SJCRH30 (cell line): Measurements from ENCODE around the gene PLEKHD1. TPM values are rescaled to one million over a fixed set of nuclear protein-coding genes. Genes with fewer than 3 reads are reported as not detected.
A peak's percentile ranks its signal among the peaks of the same experiment; 100 is the strongest.

Experiments
- DNase-seq, 2 experiments: peaks; one replicate each; pipeline ENCODE4 v3.0.0-alpha.2; 2015 to 2020
- H3K27ac ChIP-seq: fragments of 250-450 bp; sonication (Bioruptor Pico); 2 replicates; pipeline ENCODE4 v1.5.1; 2020; ENCODE audit warnings: mild to moderate bottlenecking, moderate library complexity
- H3K27me3 ChIP-seq: fragments of 250-450 bp; sonication (Bioruptor Pico); 2 replicates; pipeline ENCODE4 v1.5.1; 2020; ENCODE audit warnings: mild to moderate bottlenecking, moderate library complexity
- H3K36me3 ChIP-seq: fragments of 250-450 bp; sonication (Bioruptor Pico); 2 replicates; pipeline ENCODE4 v1.5.1; 2020; ENCODE audit warnings: mild to moderate bottlenecking, moderate library complexity
- H3K4me1 ChIP-seq: fragments of 250-450 bp; sonication (Bioruptor Pico); 2 replicates; pipeline ENCODE4 v1.5.1; 2020; ENCODE audit warnings: mild to moderate bottlenecking, moderate library complexity
- H3K4me3 ChIP-seq: fragments of 250-450 bp; sonication (Bioruptor Pico); 2 replicates; pipeline ENCODE4 v1.5.1; 2020; ENCODE audit warnings: mild to moderate bottlenecking, moderate library complexity
- H3K9me3 ChIP-seq: fragments of 250-450 bp; sonication (Bioruptor Pico); replicated peaks from 2 replicates; pipeline ENCODE4 v1.5.1; 2020; ENCODE audit warnings: mild to moderate bottlenecking, moderate library complexity
- total RNA-seq: library from RNA; depleted of rRNA; stranded (reverse); fragments of >200 nt; shearing (Covaris generic); gene quantifications from 2 replicates; pipeline ENCODE4 v1.2.3, GENCODE V29; 2014; rRNA removed

The PLEKHD1 gene
- 0.28 and 0.30 TPM in 2 replicates for total RNA-seq

DNA sequence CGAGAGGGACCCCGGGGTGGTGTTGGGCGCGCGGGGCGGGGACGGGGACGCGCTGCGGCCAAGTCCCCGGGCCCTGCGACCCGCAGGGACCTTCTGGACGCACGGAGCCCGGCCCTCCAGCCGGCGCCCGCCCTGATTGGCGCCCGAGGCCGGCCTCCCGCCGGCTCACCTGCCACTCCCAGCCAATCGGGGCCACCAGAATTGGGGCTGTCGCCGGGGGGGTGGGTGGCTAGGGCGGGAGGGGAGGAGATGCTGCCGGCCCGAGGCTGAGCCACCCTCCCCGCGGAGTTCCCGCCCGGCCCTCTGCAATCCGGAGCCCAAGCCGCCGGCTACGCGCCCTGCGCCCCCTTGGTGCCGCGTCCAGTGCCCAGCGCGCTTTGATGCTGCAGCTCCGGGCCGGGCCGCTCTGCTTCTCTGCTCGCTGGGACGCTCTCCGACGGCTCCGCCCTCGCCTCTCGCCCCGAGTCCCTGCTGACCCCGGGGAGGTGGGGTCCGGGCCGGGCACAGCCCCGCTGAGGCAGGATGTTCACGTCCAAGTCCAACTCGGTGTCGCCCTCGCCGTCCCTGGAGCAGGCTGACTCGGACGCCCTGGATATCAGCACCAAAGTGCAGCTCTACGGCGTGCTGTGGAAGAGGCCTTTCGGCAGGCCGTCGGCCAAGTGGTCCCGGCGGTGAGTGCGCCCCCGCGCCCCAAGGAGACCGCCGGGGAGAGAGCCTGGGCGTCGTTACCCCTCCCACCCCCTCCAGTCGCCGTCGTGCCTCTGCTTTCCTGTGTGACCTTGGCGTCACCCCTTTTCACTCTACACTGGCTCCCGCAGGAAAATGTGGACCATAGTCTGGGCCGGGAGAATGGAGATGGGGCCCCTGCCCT is at the start of gene PLEKHD1:
PLEKHD1 (plus strand) TSS at position 285 of the 871 bp plus-strand sequence; CDS start at position 523, 238 bp downstream.
- H3K27me3 ChIP-seq, result no peaks in the 10 kb centered on the region

GRCh38 chr14:69439521-69440270 is 44.8 kb upstream of the PLEKHD1 start:
- no peak overlapping the region for H3K27ac ChIP-seq
- H3K36me3 ChIP-seq, result peaks cover 16% of the 10 kb centered on the region
- peak; percentile 5 to 19 for DNase-seq
- no peaks in the 10 kb centered on the region for H3K9me3 ChIP-seq
- no peaks in the 10 kb centered on the region for H3K4me1 ChIP-seq
- H3K4me3 ChIP-seq, result no peak overlapping the region
- no peaks in the 10 kb centered on the region for H3K27me3 ChIP-seq

More for the DNA sequence above, at the start of gene PLEKHD1:
- Histone ChIP-seq H3K27ac (peak within 1 kb of the TSS; percentile 32), H3K4me1 (peaks cover 10% of the 10 kb centered on the region), H3K36me3 (no peaks in the 10 kb centered on the region), H3K4me3 (peak within 1 kb of the TSS; percentile 52), H3K9me3 (no peaks in the 10 kb centered on the region)
- DNase-seq, result peak; percentile 22 to 44

DNA sequence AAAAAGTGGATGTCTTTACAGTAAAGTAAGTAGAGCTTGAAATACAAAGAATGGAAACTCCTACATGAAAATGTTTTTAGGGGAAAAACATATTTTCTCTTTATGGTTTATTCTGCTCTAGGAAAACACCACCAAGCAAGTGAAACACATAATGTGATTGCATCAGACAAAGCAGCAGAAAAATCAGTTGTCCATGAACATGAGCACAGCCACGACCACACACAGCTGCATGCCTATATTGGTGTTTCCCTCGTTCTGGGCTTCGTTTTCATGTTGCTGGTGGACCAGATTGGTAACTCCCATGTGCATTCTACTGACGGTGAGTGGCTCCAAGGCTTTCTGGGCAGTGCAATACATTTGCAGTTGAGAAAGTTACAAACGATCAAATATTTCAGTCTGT is 42.6 kb upstream of the PLEKHD1 start:
- no peak for DNase-seq
- no peaks in the 10 kb centered on the region for H3K9me3 ChIP-seq
- peaks cover 17% of the 10 kb centered on the region for H3K36me3 ChIP-seq
- H3K27me3 ChIP-seq, result no peaks in the 10 kb centered on the region
- no peak overlapping the region for H3K27ac ChIP-seq
- no peaks in the 10 kb centered on the region for H3K4me1 ChIP-seq
- no peak overlapping the region for H3K4me3 ChIP-seq

DNA sequence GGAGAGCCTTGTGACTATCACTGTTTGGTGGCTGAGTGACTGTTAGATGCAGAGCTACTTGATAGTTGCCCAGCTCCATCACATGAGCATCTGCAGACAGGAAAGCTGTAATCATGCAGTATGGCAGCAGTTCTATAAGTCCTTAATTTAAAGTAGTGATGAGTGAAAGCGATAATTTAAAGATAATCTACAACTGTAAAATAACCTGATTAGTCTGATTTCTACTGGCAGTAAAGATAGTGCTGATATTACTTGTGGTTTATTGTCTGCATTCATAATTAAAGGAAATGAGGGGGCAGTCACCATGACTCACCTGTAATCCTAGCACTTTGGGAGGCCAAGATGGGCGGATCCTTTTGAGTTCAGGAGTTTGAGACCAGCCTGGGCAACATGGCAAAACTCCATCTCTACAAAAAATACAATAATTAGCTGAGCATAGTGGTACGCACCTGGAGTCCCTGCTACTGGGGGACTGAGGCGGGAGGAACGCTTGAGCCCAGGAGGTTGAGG is 41.2 kb upstream of the PLEKHD1 start:
- peaks cover 17% of the 10 kb centered on the region for H3K36me3 ChIP-seq
- H3K4me1 ChIP-seq, result no peaks in the 10 kb centered on the region
- no peak overlapping the region for H3K4me3 ChIP-seq
- no peak overlapping the region for H3K27ac ChIP-seq
- H3K9me3 ChIP-seq, result no peaks in the 10 kb centered on the region
- DNase-seq, result no peak
- no peaks in the 10 kb centered on the region for H3K27me3 ChIP-seq

DNA sequence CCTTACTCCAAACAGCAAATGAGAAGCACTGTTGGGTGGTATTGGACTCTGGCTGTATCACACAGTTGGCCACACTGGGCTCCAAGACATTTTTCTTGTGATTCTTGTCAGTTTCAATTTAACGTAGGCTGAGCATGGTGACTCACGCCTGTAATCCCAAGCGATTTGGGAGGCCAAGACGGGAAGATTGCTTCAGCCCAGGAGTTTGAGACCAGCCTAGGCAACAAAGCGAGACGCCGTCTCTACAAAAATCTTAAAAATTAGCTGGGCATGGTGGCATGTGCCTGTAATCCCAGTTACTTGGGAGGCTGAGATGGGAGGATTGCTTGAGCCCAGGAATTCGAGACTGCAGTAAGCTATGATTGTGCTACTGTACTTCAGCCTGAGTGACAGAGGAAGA is 35.3 kb upstream of the PLEKHD1 start:
- Histone ChIP-seq H3K4me3 (no peak overlapping the region), H3K9me3 (no peaks in the 10 kb centered on the region), H3K36me3 (peaks cover 6% of the 10 kb centered on the region), H3K27me3 (no peaks in the 10 kb centered on the region), H3K4me1 (no peaks in the 10 kb centered on the region), H3K27ac (no peak overlapping the region)
- DNase-seq, result no peak

- H3K4me3 ChIP-seq, result no peak overlapping the region
- H3K27me3 ChIP-seq, result no peaks in the 10 kb centered on the region
- no peak for DNase-seq
- H3K27ac ChIP-seq, result no peak overlapping the region
- no peaks in the 10 kb centered on the region for H3K4me1 ChIP-seq
- H3K36me3 ChIP-seq, result peaks cover 20% of the 10 kb centered on the region
- no peaks in the 10 kb centered on the region for H3K9me3 ChIP-seq
Measured at GRCh38 chr14:69451941-69452340, 32.6 kb upstream of the PLEKHD1 start.

- peaks cover 31% of the 10 kb centered on the region for H3K36me3 ChIP-seq
- H3K4me1 ChIP-seq, result no peaks in the 10 kb centered on the region
- no peaks in the 10 kb centered on the region for H3K9me3 ChIP-seq
- DNase-seq, result no peak
- no peak overlapping the region for H3K27ac ChIP-seq
- no peak overlapping the region for H3K4me3 ChIP-seq
- H3K27me3 ChIP-seq, result no peaks in the 10 kb centered on the region
Measured at GRCh38 chr14:69458350-69458749, 26.2 kb upstream of the PLEKHD1 start.

- peaks cover 31% of the 10 kb centered on the region for H3K36me3 ChIP-seq
- peaks cover under 1% of the 10 kb centered on the region for H3K4me1 ChIP-seq
- no peak overlapping the region for H3K27ac ChIP-seq
Measured at GRCh38 chr14:69459122-69459521, 25.4 kb upstream of the PLEKHD1 start.

DNA sequence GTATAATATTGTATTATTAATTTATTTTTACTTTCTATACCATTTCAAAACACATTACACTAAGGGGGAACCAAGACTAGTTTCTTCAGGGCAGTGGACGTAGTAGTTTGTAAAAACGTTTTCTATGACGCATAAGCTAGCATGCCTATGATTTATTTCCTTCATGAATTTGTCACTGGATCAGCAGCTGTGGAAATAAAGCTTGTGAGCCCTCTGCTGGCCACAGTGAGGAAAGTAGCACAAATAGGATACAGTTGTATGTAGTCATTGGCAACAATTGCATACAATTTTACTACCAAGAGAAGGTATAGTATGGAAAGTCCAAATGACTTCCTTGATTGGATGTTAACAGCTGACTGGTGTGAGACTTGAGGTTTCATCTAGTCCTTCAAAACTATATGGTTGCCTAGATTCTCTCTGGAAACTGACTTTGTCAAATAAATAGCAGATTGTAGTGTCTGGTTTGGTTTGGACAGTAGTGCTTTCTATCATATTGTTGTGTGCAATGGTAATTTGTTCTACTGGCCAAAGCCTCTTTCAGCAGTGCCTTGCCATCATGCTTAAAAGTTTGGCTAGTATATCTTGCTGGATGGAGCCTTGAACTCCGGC is 24.3 kb upstream of the PLEKHD1 start:
- DNase-seq, result peak; percentile 48 to 82
- no peak overlapping the region for H3K27ac ChIP-seq

More at GRCh38 chr14:69459122-69459521, 25.4 kb upstream of the PLEKHD1 start:
- H3K9me3 ChIP-seq, result no peaks in the 10 kb centered on the region
- no peak for DNase-seq
- H3K4me3 ChIP-seq, result no peak overlapping the region
- no peaks in the 10 kb centered on the region for H3K27me3 ChIP-seq

GRCh38 chr14:69464379-69464778 is 20.1 kb upstream of the PLEKHD1 start:
- H3K4me1 ChIP-seq, result peaks cover 12% of the 10 kb centered on the region
- H3K36me3 ChIP-seq, result peaks cover 7% of the 10 kb centered on the region; the same call in 1 of the 2 replicates
- no peak overlapping the region for H3K4me3 ChIP-seq
- H3K9me3 ChIP-seq, result no peaks in the 10 kb centered on the region
- DNase-seq, result no peak
- no peaks in the 10 kb centered on the region for H3K27me3 ChIP-seq
- peak overlapping the region; percentile 74 for H3K27ac ChIP-seq

More for the DNA sequence above, 24.3 kb upstream of the PLEKHD1 start:
- H3K4me1 ChIP-seq, result peaks cover 9% of the 10 kb centered on the region
- H3K36me3 ChIP-seq, result peaks cover 25% of the 10 kb centered on the region
- no peaks in the 10 kb centered on the region for H3K9me3 ChIP-seq
- H3K27me3 ChIP-seq, result no peaks in the 10 kb centered on the region
- no peak overlapping the region for H3K4me3 ChIP-seq

DNA sequence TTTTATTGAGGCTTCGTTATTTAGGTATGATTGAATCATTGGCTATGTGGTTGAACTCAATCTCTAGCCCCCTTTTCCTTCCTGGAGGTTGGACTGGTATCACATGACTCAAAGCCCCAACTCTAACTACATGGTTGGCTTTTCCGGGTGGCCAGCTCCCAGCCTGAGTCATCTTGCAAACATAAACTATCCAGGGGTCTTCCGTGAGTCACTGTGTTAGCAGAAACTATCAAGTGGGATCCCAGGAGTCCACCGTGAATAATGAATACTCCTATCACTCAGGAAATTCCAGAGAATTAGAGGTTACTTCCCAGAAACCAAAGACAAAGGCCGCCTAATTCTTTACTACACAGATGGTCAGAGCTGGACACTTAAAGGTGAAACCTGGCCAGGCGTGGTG is 19.7 kb upstream of the PLEKHD1 start:
- no peak overlapping the region for H3K4me3 ChIP-seq
- peak overlapping the region; percentile 74 for H3K27ac ChIP-seq
- H3K27me3 ChIP-seq, result no peaks in the 10 kb centered on the region
- H3K9me3 ChIP-seq, result no peaks in the 10 kb centered on the region
- DNase-seq, result peak; percentile 84 to 89
- peaks cover 7% of the 10 kb centered on the region; the same call in 1 of the 2 replicates for H3K36me3 ChIP-seq
- H3K4me1 ChIP-seq, result peaks cover 12% of the 10 kb centered on the region

DNA sequence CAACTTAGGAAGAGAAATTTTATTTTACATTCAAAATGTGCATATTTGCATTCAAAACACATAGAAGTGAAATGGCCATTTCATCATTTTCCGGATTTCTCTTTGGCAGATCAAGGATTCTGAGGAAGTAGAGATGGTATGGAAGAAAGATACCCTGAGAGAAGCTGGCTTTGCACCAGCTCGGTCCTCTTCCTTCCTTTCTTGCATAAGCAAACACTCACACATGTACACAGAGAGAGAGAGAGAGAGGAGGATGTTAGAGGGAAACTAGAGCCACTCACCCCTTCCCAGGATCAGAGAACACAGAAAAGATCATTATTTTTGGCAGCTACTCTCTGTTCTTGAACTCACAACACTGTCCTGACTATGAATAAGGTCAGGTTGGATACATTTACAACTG is 15.6 kb upstream of the PLEKHD1 start:
- no peak overlapping the region for H3K27ac ChIP-seq
- H3K9me3 ChIP-seq, result no peaks in the 10 kb centered on the region
- H3K36me3 ChIP-seq, result no peaks in the 10 kb centered on the region
- no peaks in the 10 kb centered on the region for H3K27me3 ChIP-seq
- H3K4me1 ChIP-seq, result peaks cover 15% of the 10 kb centered on the region
- no peak overlapping the region for H3K4me3 ChIP-seq
- no peak for DNase-seq

DNA sequence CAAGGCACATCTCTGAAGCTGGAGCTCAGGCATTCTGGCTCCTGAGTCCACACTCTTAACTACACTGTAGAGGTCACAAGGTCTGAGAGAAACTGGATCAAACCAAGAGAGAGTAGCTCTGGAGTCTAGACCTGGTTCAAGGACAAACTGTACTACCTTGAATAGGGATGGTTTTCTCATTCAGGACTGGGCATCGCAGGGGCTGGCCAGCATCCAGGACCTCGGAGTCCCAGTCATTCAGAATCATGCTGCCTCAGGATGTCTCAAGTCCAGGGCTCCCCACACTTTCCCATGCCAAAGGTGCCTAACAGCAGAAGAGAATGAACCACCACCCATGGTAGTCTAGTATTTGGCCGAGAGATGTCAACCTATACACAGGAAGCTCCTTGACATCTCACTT is 13.1 kb upstream of the PLEKHD1 start:
- H3K36me3 ChIP-seq, result no peaks in the 10 kb centered on the region
- no peaks in the 10 kb centered on the region for H3K27me3 ChIP-seq
- H3K27ac ChIP-seq, result no peak overlapping the region
- no peaks in the 10 kb centered on the region for H3K9me3 ChIP-seq
- H3K4me3 ChIP-seq, result no peak overlapping the region
- DNase-seq, result no peak
- peaks cover 3% of the 10 kb centered on the region; the same call in 1 of the 2 replicates for H3K4me1 ChIP-seq

GRCh38 chr14:69471916-69472315 is 12.6 kb upstream of the PLEKHD1 start:
- Histone ChIP-seq H3K4me3 (no peak overlapping the region), H3K27me3 (no peaks in the 10 kb centered on the region), H3K36me3 (no peaks in the 10 kb centered on the region), H3K4me1 (peaks cover 3% of the 10 kb centered on the region; the same call in 1 of the 2 replicates), H3K27ac (no peak overlapping the region), H3K9me3 (no peaks in the 10 kb centered on the region)
- no peak for DNase-seq
